Ishikawa (cell line): ENCODE results near the gene TRIP6.

ENCODE experiments used
- CEBPB ChIP-seq: IDR thresholded peaks from 2 replicates; pipeline ENCODE4 v1.6.1; 2012
- CREB1 ChIP-seq: IDR thresholded peaks from 2 replicates; pipeline ENCODE4 v1.6.1; 2012; ENCODE audit warnings: low read depth
- EGR1 ChIP-seq: IDR thresholded peaks from 2 replicates; pipeline ENCODE4 v1.6.1; 2012
- EP300 ChIP-seq: IDR thresholded peaks from 2 replicates; pipeline ENCODE4 v1.6.1; 2012; ENCODE audit warnings: borderline replicate concordance
- FOXM1 ChIP-seq: IDR thresholded peaks from 2 replicates; pipeline ENCODE4 v1.6.1; 2012; ENCODE audit warnings: low read depth, borderline replicate concordance
- MAX ChIP-seq: IDR thresholded peaks from 2 replicates; pipeline ENCODE4 v1.6.1; 2012
- NFIC ChIP-seq: IDR thresholded peaks from 2 replicates; pipeline ENCODE4 v1.6.1; 2012
- RAD21 ChIP-seq: IDR thresholded peaks from 2 replicates; pipeline ENCODE4 v1.6.1; 2012; ENCODE audit warnings: low read depth
- TAF1 ChIP-seq: IDR thresholded peaks from 2 replicates; pipeline ENCODE4 v1.6.1; 2012; ENCODE audit warnings: low read depth, mild to moderate bottlenecking
- TCF12 ChIP-seq: IDR thresholded peaks from 2 replicates; pipeline ENCODE4 v1.6.1; 2012; ENCODE audit warnings: low read depth
- TEAD4 ChIP-seq: IDR thresholded peaks from 2 replicates; pipeline ENCODE4 v1.6.1; 2012
- YY1 ChIP-seq: IDR thresholded peaks from 2 replicates; pipeline ENCODE4 v1.6.1; 2012; ENCODE audit warnings: low read depth
- ZBTB7A ChIP-seq: IDR thresholded peaks from 2 replicates; pipeline ENCODE4 v1.6.1; 2012; ENCODE audit warnings: low read depth
- TF ChIP-seq, protein P1 (sequence below): IDR thresholded peaks from 2 replicates; pipeline ENCODE4 v1.6.1; 2012; ENCODE audit warnings: low read depth, mild to moderate bottlenecking
- TF ChIP-seq, protein P2 (sequence below): IDR thresholded peaks from 2 replicates; pipeline ENCODE4 v1.6.1; 2012

The TRIP6 gene

DNA sequence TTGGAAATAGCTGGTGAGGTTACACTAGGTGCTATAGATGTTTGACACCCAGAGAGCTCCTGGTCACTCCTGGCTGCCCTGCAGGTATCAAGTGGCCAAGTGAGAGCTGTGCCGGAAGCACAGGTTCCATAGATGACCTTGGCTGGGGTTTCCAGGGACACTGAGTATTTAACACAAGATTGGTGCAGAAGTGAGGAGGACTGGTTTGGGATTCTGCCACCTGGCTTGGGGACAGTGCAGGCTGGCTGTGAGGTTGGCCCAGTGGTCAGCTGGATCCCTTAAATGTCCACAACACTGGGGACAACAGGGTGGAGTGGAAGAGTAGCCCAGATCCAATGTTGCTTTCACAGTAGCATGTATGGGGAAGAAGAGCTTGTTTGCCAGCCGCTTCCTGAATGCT is 33.8 kb downstream of the TRIP6 start:
- TF ChIP-seq, protein P1, sequence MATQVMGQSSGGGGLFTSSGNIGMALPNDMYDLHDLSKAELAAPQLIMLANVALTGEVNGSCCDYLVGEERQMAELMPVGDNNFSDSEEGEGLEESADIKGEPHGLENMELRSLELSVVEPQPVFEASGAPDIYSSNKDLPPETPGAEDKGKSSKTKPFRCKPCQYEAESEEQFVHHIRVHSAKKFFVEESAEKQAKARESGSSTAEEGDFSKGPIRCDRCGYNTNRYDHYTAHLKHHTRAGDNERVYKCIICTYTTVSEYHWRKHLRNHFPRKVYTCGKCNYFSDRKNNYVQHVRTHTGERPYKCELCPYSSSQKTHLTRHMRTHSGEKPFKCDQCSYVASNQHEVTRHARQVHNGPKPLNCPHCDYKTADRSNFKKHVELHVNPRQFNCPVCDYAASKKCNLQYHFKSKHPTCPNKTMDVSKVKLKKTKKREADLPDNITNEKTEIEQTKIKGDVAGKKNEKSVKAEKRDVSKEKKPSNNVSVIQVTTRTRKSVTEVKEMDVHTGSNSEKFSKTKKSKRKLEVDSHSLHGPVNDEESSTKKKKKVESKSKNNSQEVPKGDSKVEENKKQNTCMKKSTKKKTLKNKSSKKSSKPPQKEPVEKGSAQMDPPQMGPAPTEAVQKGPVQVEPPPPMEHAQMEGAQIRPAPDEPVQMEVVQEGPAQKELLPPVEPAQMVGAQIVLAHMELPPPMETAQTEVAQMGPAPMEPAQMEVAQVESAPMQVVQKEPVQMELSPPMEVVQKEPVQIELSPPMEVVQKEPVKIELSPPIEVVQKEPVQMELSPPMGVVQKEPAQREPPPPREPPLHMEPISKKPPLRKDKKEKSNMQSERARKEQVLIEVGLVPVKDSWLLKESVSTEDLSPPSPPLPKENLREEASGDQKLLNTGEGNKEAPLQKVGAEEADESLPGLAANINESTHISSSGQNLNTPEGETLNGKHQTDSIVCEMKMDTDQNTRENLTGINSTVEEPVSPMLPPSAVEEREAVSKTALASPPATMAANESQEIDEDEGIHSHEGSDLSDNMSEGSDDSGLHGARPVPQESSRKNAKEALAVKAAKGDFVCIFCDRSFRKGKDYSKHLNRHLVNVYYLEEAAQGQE = no peak
- no peak for TF ChIP-seq CREB1
- TF ChIP-seq YY1 = no peak
- no peak for TF ChIP-seq EGR1
- no peak for TF ChIP-seq TEAD4
- no peak for TF ChIP-seq FOXM1
- TF ChIP-seq RAD21 = no peak
- TF ChIP-seq TCF12 = no peak
- no peak for TF ChIP-seq EP300
- TF ChIP-seq, protein P2, sequence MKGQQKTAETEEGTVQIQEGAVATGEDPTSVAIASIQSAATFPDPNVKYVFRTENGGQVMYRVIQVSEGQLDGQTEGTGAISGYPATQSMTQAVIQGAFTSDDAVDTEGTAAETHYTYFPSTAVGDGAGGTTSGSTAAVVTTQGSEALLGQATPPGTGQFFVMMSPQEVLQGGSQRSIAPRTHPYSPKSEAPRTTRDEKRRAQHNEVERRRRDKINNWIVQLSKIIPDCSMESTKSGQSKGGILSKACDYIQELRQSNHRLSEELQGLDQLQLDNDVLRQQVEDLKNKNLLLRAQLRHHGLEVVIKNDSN = no peak
- no peak for TF ChIP-seq NFIC
- no peak for TF ChIP-seq MAX
- no peak for TF ChIP-seq ZBTB7A
- no peak for TF ChIP-seq CEBPB
- TF ChIP-seq TAF1 = no peak

DNA sequence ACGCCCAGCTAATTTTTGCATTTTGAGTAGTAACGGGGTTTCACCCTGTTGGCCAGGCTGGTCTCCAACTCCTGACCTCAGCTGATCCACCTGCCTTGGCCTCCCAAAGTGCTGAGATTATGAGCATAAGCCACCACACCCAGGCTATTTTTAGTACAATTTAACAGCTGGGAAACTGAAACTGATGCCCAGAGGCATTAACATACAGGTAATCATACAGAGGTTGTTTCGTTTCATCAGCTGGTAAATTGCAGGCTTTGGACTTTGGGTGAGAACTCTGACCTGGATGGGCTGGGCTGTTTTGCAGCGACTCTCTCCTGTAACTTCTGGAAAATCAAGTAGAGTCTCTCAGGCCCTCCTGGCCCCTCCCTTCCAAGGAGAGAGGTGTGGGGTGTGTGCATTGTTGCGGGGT is 34.7 kb downstream of the TRIP6 start:
- TF ChIP-seq EGR1 = no peak
- TF ChIP-seq, protein P2 = no peak
- no peak for TF ChIP-seq NFIC
- TF ChIP-seq ZBTB7A = no peak
- TF ChIP-seq RAD21 = no peak
- TF ChIP-seq TEAD4 = no peak
- no peak for TF ChIP-seq TAF1

GRCh38 chr7:100902638-100903037 is 35.5 kb downstream of the TRIP6 start:
- TF ChIP-seq EP300 = no peak

GRCh38 chr7:100908512-100908911 is 41.3 kb downstream of the TRIP6 start:
- TF ChIP-seq NFIC (no peak), TEAD4 (no peak), MAX (no peak), CREB1 (no peak), CEBPB (no peak), FOXM1 (no peak), RAD21 (no peak), ZBTB7A (no peak), TCF12 (no peak), EGR1 (no peak)
- TF ChIP-seq, protein P1 = no peak

- TF ChIP-seq, protein P2 = no peak
- TF ChIP-seq EP300 (no peak), TEAD4 (no peak), ZBTB7A (no peak), RAD21 (no peak), YY1 (no peak), NFIC (no peak), TAF1 (no peak), CREB1 (no peak), TCF12 (no peak), EGR1 (no peak), CEBPB (no peak), FOXM1 (no peak)
- TF ChIP-seq, protein P1 = no peak
Observed at GRCh38 chr7:100911484-100911883, 44.3 kb downstream of the TRIP6 start.
